Skeletal muscle tissue (tissue), 4 donors: ENCODE results near the gene HOXB4. TPM values are rescaled to one million over a fixed set of nuclear protein-coding genes. Genes with fewer than 3 reads are reported as not detected.

ENCODE experiments used
- H3K27ac ChIP-seq: one replicate; pipeline ENCODE4 v1.7.0; 2013; ENCODE audit warnings: mild to moderate bottlenecking, low read depth, low read length, inconsistent platforms
- H3K27me3 ChIP-seq, 3 donors: one replicate each; pipeline ENCODE4 v1.7.0; 2013; ENCODE audit warnings: low read length in 3 of 3; ENCODE audit not compliant: control insufficient read depth in 3 of 3, insufficient read depth in 3 of 3
- H3K36me3 ChIP-seq, 3 donors: one replicate each; pipeline ENCODE4 v1.7.0; 2013; ENCODE audit warnings: low read length in 3 of 3; ENCODE audit not compliant: control insufficient read depth in 3 of 3, insufficient read depth in 3 of 3
- H3K4me1 ChIP-seq, 3 donors: one replicate each; pipeline ENCODE4 v1.7.0; 2013; ENCODE audit warnings: low read length in 3 of 3, mild to moderate bottlenecking in 3 of 3; ENCODE audit not compliant: control insufficient read depth in 3 of 3, insufficient read depth in 3 of 3
- H3K4me3 ChIP-seq, 3 donors: one replicate each; pipeline ENCODE4 v1.7.0; 2013; ENCODE audit warnings: low read length in 3 of 3
- H3K9ac ChIP-seq, 3 donors: one replicate each; pipeline ENCODE4 v1.7.0; 2013; ENCODE audit warnings: low read length in 3 of 3, mild to moderate bottlenecking in 3 of 3, moderate library complexity in 2 of 3, low read depth in 1 of 3
- H3K9me3 ChIP-seq, 3 donors: one replicate each; pipeline ENCODE4 v1.7.0; 2013; ENCODE audit warnings: low read length in 3 of 3; ENCODE audit not compliant: control insufficient read depth in 3 of 3
- total RNA-seq: library from RNA; depleted of rRNA; stranded (reverse); fragments of >200 nt; gene quantifications from one replicate; pipeline ENCODE4 v1.2.3, GENCODE V29; 2014
- donor health status: Osteomylitis.

HOXB4 gene
- total RNA-seq, 1 donor from 2014 or later: 1.0 TPM

DNA sequence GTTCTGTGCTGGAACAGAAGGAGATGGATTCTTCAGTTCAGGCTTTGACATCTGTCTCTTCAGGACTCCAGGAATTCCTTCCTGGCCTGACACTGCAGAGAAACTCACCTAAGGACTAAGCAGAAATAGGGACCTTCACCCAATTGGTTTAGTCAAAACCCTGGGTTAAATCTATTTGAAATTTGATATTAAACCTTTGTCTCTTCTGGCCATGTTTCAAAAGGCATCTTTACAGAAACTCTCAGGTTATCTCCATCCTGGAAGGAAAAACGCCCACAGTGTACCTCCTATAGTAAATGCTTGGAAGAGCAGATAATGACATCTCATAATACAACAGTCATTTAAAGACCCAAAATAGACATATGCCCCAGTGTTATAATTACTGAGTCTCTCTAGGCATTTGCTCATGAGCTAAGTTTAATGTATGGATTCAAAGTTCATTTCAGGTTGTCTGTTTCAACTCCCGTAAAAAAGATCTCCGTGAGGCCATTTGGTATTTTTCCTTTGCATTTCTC lies 5.6 kb upstream of the HOXB4 start:
- H3K4me1 ChIP-seq: peaks cover 13 to 24% (median 21%) of the 10 kb centered on the region in 3 donors
- H3K36me3 ChIP-seq: no peaks in the 10 kb centered on the region
- no peaks in the 10 kb centered on the region for H3K9me3 ChIP-seq
- peaks cover 53 to 97% (median 87%) of the 10 kb centered on the region in 3 donors for H3K27me3 ChIP-seq
- H3K9ac ChIP-seq: no peak overlapping the region
- no peak overlapping the region for H3K4me3 ChIP-seq
- no peak overlapping the region for H3K27ac ChIP-seq

DNA sequence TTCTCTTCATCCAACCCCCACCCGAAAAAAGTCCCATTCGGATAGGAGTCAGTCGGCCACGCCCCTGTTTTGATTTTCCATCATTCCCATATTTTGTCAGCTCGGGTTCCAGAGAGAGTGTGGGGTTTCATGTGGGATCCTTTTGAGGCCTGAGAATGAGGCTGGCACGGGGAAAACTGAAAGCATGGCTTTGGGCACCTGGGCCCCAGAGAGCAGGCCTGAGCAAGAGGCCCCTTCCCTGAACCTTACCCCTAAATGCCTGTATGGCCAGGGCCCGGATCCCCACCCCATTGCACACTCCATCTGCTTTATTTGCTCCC lies 4.6 kb upstream of the HOXB4 start:
- Histone ChIP-seq H3K27me3 (peaks cover 56 to 90% (median 83%) of the 10 kb centered on the region in 3 donors), H3K4me3 (peak overlapping the region in 1 of 3 donors; percentile 23), H3K27ac (peak overlapping the region; percentile 67), H3K9ac (peak overlapping the region in 1 of 3 donors; percentile 45), H3K36me3 (no peaks in the 10 kb centered on the region), H3K4me1 (peaks cover 13 to 29% (median 25%) of the 10 kb centered on the region in 3 donors), H3K9me3 (no peaks in the 10 kb centered on the region)

DNA sequence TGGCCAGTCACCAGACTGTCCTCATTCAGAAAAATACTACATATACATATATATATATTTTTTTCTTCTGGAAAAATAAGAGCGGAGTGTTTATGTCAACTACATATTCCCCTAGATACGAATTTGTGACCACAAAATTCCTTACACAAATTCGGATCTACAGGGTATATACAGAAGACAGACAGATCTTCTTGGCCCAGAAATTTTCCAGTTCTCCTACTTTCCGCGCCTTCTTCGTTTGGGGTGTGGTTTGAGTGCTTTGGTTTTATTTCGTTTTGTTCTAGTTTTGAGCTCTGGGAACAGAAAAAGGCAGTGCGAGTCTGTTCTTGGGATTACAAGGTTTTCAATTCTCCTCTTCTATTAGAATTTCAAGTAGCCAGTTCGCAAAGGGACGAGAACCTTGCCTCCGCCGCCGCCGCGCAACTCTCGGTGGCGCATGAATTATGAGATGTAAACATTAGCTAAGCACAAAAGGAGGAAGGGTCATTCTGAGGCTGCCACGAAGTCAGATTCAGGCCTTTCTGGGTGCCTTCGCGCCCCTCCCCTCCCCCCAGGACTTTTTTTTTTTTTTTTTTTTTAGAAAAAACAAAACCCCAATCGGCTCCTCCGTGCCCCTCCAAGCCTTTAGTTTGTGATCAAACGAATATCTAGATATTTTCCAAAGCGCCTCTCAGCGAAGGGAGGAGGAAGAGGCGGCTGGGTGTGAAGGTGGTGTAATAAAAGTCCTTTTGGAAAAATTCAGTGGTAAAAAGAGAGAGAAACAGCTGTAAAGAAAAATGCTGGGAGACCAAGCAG lies 1.8 kb upstream of the HOXB4 start:
- Histone ChIP-seq H3K27ac (no peak overlapping the region), H3K9ac (no peak overlapping the region), H3K27me3 (peaks cover 48 to 88% (median 80%) of the 10 kb centered on the region in 3 donors), H3K4me3 (no peak overlapping the region), H3K36me3 (no peaks in the 10 kb centered on the region), H3K4me1 (peaks cover 2 to 25% (median 21%) of the 10 kb centered on the region in 3 donors), H3K9me3 (no peaks in the 10 kb centered on the region)

- Histone ChIP-seq H3K36me3 (no peaks in the 10 kb centered on the region), H3K4me3 (peak overlapping the region in 1 of 3 donors; percentile 80), H3K9me3 (no peaks in the 10 kb centered on the region), H3K9ac (no peak overlapping the region), H3K4me1 (peaks cover 0 to 23% (median 19%) of the 10 kb centered on the region in 3 donors), H3K27ac (no peak overlapping the region), H3K27me3 (peaks cover 51 to 88% (median 83%) of the 10 kb centered on the region in 3 donors)
These were observed 1.3 kb upstream of the HOXB4 start for GRCh38 chr17:48579471-48579759.

GRCh38 chr17:48578616-48579470 lies 693 bp upstream of the HOXB4 start:
- Histone ChIP-seq H3K4me3 (peak overlapping the region; percentile 45 to 80 (median 69)), H3K36me3 (no peaks in the 10 kb centered on the region), H3K4me1 (peaks cover 0 to 23% (median 19%) of the 10 kb centered on the region in 3 donors), H3K9ac (peak overlapping the region; percentile 40 to 72 (median 62)), H3K27ac (peak overlapping the region; percentile 74), H3K9me3 (no peaks in the 10 kb centered on the region), H3K27me3 (peaks cover 54 to 88% (median 88%) of the 10 kb centered on the region in 3 donors)

DNA sequence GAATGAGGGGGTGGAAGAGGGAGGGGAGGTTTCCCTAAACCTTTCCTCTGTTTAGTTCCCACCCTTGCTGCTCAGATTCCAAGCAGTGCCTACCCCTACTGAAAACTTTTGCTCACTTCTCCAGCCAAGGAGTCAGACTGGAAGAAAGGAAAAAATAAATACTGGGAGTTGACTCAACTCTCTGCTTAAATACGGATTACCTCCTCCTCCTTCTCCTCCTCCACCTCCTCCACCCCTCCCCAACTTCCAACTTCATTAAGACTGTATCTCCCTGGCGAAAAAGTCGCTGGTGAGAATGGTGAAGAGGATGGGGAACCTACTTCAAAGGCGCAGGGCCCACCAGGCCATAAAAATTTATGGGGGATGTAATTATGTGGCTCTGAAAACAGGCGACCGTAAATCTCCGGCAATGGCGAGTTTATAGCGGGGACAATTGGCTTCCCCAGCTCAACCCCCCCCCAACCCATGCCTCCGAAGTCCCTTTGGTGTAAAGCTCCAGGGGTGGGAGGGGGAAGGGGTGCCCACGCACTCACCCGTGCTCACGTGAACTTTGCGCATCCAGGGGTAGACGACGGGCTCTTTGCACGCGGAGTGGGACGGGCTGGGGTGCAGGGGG lies 712 bp downstream of the HOXB4 start:
- Histone ChIP-seq H3K4me1 (peaks cover 5 to 23% (median 19%) of the 10 kb centered on the region in 3 donors), H3K36me3 (no peaks in the 10 kb centered on the region), H3K9ac (peak overlapping the region in 2 of 3 donors; percentile 2 to 51), H3K27me3 (peaks cover 45 to 88% (median 87%) of the 10 kb centered on the region in 3 donors), H3K27ac (peak overlapping the region; percentile 40), H3K9me3 (no peaks in the 10 kb centered on the region), H3K4me3 (peak overlapping the region; percentile 11 to 68 (median 22))

GRCh38 chr17:48576479-48577309 lies 1.5 kb downstream of the HOXB4 start:
- peaks cover 11 to 19% (median 19%) of the 10 kb centered on the region in 3 donors for H3K4me1 ChIP-seq
- H3K36me3 ChIP-seq: no peaks in the 10 kb centered on the region
- H3K9ac ChIP-seq: no peak overlapping the region
- H3K27me3 ChIP-seq: peaks cover 42 to 88% (median 84%) of the 10 kb centered on the region in 3 donors
- H3K27ac ChIP-seq: peak overlapping the region; percentile 40
- H3K9me3 ChIP-seq: no peaks in the 10 kb centered on the region
- H3K4me3 ChIP-seq: peak overlapping the region; percentile 6 to 68 (median 11)

- H3K27me3 ChIP-seq: peaks cover 34 to 88% (median 83%) of the 10 kb centered on the region in 3 donors
- H3K4me3 ChIP-seq: peak overlapping the region in 1 of 3 donors; percentile 29
- H3K36me3 ChIP-seq: no peaks in the 10 kb centered on the region
- H3K9ac ChIP-seq: no peak overlapping the region
- H3K4me1 ChIP-seq: peaks cover 12 to 19% (median 19%) of the 10 kb centered on the region in 3 donors
- peak overlapping the region; percentile 36 for H3K27ac ChIP-seq
- H3K9me3 ChIP-seq: no peaks in the 10 kb centered on the region
These were observed 2.3 kb downstream of the HOXB4 start for GRCh38 chr17:48575673-48576478.
